ENCODE data around the gene POTEI.
"Not testable (repeated sequence)": the region's sequence is repeated elsewhere in the genome, so short reads cannot be mapped to it uniquely, and the experiment has no call there.

DNA sequence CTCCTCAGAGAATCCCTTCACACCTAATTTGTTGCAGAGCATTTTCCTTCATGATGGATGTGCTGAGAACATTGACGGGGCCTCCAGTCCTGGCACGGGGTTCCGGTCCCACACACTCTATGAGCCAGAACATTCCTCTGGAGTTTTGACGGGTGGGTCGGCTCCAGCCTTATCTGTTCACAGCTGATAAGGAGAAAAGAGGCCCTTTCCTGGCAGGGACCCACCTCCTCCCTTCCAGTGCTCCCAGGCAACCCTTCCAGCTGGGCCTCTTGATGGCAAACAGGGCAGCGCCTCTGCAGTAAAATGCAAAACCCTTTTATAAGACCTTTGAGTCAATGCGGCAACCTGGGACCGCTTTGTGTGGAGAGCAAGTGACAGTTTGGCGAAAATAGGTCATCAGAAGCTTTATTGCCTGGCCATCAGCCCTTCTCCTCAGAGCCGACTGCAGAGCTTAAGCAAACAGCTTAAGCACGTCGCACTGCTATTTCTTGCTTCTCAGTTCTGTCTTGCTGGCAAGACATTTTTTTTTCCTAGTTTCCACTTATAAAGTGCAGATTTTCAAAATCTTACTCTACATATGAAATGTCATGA is 9.5 kb upstream of the POTEI start:
- TF ChIP-seq, protein P1, sequence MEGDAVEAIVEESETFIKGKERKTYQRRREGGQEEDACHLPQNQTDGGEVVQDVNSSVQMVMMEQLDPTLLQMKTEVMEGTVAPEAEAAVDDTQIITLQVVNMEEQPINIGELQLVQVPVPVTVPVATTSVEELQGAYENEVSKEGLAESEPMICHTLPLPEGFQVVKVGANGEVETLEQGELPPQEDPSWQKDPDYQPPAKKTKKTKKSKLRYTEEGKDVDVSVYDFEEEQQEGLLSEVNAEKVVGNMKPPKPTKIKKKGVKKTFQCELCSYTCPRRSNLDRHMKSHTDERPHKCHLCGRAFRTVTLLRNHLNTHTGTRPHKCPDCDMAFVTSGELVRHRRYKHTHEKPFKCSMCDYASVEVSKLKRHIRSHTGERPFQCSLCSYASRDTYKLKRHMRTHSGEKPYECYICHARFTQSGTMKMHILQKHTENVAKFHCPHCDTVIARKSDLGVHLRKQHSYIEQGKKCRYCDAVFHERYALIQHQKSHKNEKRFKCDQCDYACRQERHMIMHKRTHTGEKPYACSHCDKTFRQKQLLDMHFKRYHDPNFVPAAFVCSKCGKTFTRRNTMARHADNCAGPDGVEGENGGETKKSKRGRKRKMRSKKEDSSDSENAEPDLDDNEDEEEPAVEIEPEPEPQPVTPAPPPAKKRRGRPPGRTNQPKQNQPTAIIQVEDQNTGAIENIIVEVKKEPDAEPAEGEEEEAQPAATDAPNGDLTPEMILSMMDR (IDR thresholded peaks at IDR 0.05; ENCODE audit: borderline replicate concordance, extremely low read depth, low read length, poor library complexity, severe bottlenecking): not testable (repeated sequence)
- TF ChIP-seq EZH2 (IDR thresholded peaks at IDR 0.05; ENCODE audit: borderline replicate concordance, low read depth, low read length, severe bottlenecking): not testable (repeated sequence)

All from DND-41 (cell line).